HCT116 (cell line): ENCODE measurements around the gene GP9. TPM values are rescaled to one million over a fixed set of nuclear protein-coding genes. Genes with fewer than 3 reads are reported as not detected.
"Not testable (repeated sequence)": the region's sequence is repeated elsewhere in the genome, so short reads cannot be mapped to it uniquely, and the experiment has no call there.

Experiments
- ATAC-seq: fragments of 200-7000 bp; cut with Tn5 transposase; 2 replicates; pipeline ENCODE4 v1.9.1; 2020; ENCODE audit warnings: mild to moderate bottlenecking, moderate library complexity
- BruUV-seq: library from RNA; stranded (reverse); fragments of 400-500 nt; replicated peaks from 2 replicates; lab custom pipeline; 2021; lab: Mats Ljungman, UMichigan
- CTCF ChIA-PET: fragments of 300-600 bp; sonication (Branson Sonifier 250); formaldehyde crosslinking; loops from one replicate; lab custom pipeline; 2021; ENCODE audit warnings: antibody characterized with exemption; lab: Charles Lee
- POLR2A ChIA-PET: fragments of 300-600, 350-600 bp; sonication (Branson Sonifier 250); formaldehyde crosslinking; loops from one replicate; lab custom pipeline; 2021; ENCODE audit warnings: antibody characterized with exemption; lab: Charles Lee
- RAD21 ChIA-PET, 2 experiments: fragments of 300-600 bp; sonication (Branson Sonifier 250); formaldehyde crosslinking; loops; one replicate each; lab custom pipeline; 2023; ENCODE audit warnings: low total read pairs in 2 of 2; ENCODE audit not compliant: uncharacterized antibody in 2 of 2, unreplicated experiment in 2 of 2, low non-redundant PET in 1 of 2; lab: Charles Lee
- DNase-seq: peaks from one replicate; pipeline ENCODE4 v3.0.0-alpha.2; 2010; ENCODE audit warnings: low read depth, low spot score
- H2AFZ ChIP-seq: fragments of 200-600 bp; shearing (Covaris generic), sonication (generic); 2 replicates; pipeline ENCODE4 v1.6.1; 2017; ENCODE audit warnings: low read depth, mixed run types, mixed read lengths, antibody characterized with exemption, low read length; ENCODE audit not compliant: poor library complexity, severe bottlenecking
- H3K27ac ChIP-seq: 2 replicates; pipeline ENCODE4 v1.5.1; 2012; ENCODE audit warnings: low read depth, low read length
- H3K27me3 ChIP-seq: fragments of 200-600 bp; sonication (generic); 2 replicates; pipeline ENCODE4 v1.6.1; 2016; ENCODE audit warnings: mixed run types, low read length, mixed read lengths; ENCODE audit not compliant: insufficient read depth
- H3K36me3 ChIP-seq, 2 experiments: fragments of 200-500 bp in 1 of 2; fragments of 200-600 bp in 1 of 2; sonication (Bioruptor generic) in 1 of 2; sonication (generic) in 1 of 2; 2 replicates each; pipeline versions ENCODE4 v1.5.1 to v1.6.1; 2014 to 2016; ENCODE audit warnings: low read length in 2 of 2, inconsistent platforms in 1 of 2, mixed read lengths in 1 of 2, mixed run types in 1 of 2; ENCODE audit not compliant: insufficient read depth in 2 of 2, control insufficient read depth in 1 of 2
- H3K4me1 ChIP-seq, 2 experiments: fragments of 200-600 bp in 1 of 2; sonication (generic) in 1 of 2; 2 replicates each; pipeline versions ENCODE4 v1.5.1 to v1.6.1; 2012 to 2017; ENCODE audit warnings: low read length in 2 of 2, inconsistent platforms in 1 of 2, mild to moderate bottlenecking in 1 of 2, mixed read lengths in 1 of 2, mixed run types in 1 of 2, moderate library complexity in 1 of 2; ENCODE audit not compliant: insufficient read depth in 2 of 2, control insufficient read depth in 1 of 2
- H3K4me2 ChIP-seq: fragments of 200-600 bp; sonication (generic); 2 replicates; pipeline ENCODE4 v1.6.1; 2017; ENCODE audit warnings: mixed run types, low read length, mixed read lengths
- H3K4me3 ChIP-seq, 2 experiments: fragments of 200-600 bp in 1 of 2; sonication (generic) in 1 of 2; replicated peaks in 1 of 2; 2 replicates each; pipeline ENCODE4 v1.5.1; 2011 to 2016; ENCODE audit warnings: low read length in 2 of 2, control low read depth in 1 of 2, low read depth in 1 of 2, mild to moderate bottlenecking in 1 of 2, mixed read lengths in 1 of 2, mixed run types in 1 of 2
- H3K79me2 ChIP-seq: fragments of 200-600 bp; sonication (generic); 2 replicates; pipeline ENCODE4 v1.6.1; 2017; ENCODE audit warnings: mild to moderate bottlenecking, mixed run types, low read length, moderate library complexity, mixed read lengths; ENCODE audit not compliant: insufficient read depth
- H3K9ac ChIP-seq: fragments of 200-600 bp; sonication (generic); 2 replicates; pipeline ENCODE4 v1.6.1; 2016; ENCODE audit warnings: low read length, mixed read lengths
- H3K9me2 ChIP-seq: fragments of 200-600 bp; sonication (generic), shearing (Covaris generic); 2 replicates; pipeline ENCODE4 v1.6.1; 2017; ENCODE audit warnings: mixed run types, mild to moderate bottlenecking, moderate library complexity; ENCODE audit not compliant: insufficient read depth
- H3K9me3 ChIP-seq, 2 experiments: fragments of 200-500 bp in 1 of 2; fragments of 200-600 bp in 1 of 2; sonication (Bioruptor generic) in 1 of 2; sonication (generic) in 1 of 2; 2 replicates each; pipeline ENCODE4 v1.6.1; 2014 to 2017; ENCODE audit warnings: low read length in 2 of 2, mixed read lengths in 2 of 2, inconsistent platforms in 1 of 2, low read depth in 1 of 2, mild to moderate bottlenecking in 1 of 2, mixed run types in 1 of 2, moderate library complexity in 1 of 2; ENCODE audit not compliant: control insufficient read depth in 1 of 2, insufficient read depth in 1 of 2
- H4K20me1 ChIP-seq: fragments of 200-600 bp; sonication (generic), shearing (Covaris generic); 2 replicates; pipeline ENCODE4 v1.6.1; 2017; ENCODE audit warnings: mixed run types, mild to moderate bottlenecking, moderate library complexity; ENCODE audit not compliant: insufficient read depth
- EZH2phosphoT487 ChIP-seq: fragments of 200-600 bp; IDR thresholded peaks from 2 replicates; pipeline ENCODE4 v1.6.1; 2018; ENCODE audit warnings: antibody characterized with exemption, borderline replicate concordance
- POLR2AphosphoS5 ChIP-seq: IDR thresholded peaks from 2 replicates; pipeline ENCODE4 v1.6.1; 2011; ENCODE audit warnings: mild to moderate bottlenecking, low read depth, low read length, moderate library complexity
- RAD21 ChIP-seq: IDR thresholded peaks from 2 replicates; pipeline ENCODE4 v1.6.1; 2012; ENCODE audit warnings: low read depth, mild to moderate bottlenecking
- SIN3A ChIP-seq: IDR thresholded peaks from 2 replicates; pipeline ENCODE4 v1.6.1; 2012; ENCODE audit warnings: low read depth
- SP1 ChIP-seq: IDR thresholded peaks from 2 replicates; pipeline ENCODE4 v1.6.1; 2012; ENCODE audit warnings: low read depth
- TCF7L2 ChIP-seq: IDR thresholded peaks from 2 replicates; pipeline ENCODE4 v1.7.0; 2011; ENCODE audit warnings: borderline replicate concordance, inconsistent platforms; ENCODE audit not compliant: insufficient read depth, insufficient read length; ENCODE audit errors: extremely low read depth
- intact Hi-C: fragments of 100-400 bp; cut with micrococcal nuclease; formaldehyde crosslinking; loops from 2 replicates; pipeline ENCODE4 v1.10.0; 2022
- total RNA-seq: library from RNA; stranded (reverse); gene quantifications from one replicate; pipeline ENCODE4 v1.2.1, GENCODE V29; 2021; ENCODE audit not compliant: unreplicated experiment
- TF ChIP-seq, protein P1 (sequence below): IDR thresholded peaks from 2 replicates; pipeline ENCODE4 v1.6.1; 2011; ENCODE audit warnings: mild to moderate bottlenecking, low read length, moderate library complexity; ENCODE audit not compliant: insufficient replicate concordance; ENCODE audit errors: extremely low read depth

GP9 gene
- total RNA-seq, 1 experiment from 2014 or later, result not detected

DNA sequence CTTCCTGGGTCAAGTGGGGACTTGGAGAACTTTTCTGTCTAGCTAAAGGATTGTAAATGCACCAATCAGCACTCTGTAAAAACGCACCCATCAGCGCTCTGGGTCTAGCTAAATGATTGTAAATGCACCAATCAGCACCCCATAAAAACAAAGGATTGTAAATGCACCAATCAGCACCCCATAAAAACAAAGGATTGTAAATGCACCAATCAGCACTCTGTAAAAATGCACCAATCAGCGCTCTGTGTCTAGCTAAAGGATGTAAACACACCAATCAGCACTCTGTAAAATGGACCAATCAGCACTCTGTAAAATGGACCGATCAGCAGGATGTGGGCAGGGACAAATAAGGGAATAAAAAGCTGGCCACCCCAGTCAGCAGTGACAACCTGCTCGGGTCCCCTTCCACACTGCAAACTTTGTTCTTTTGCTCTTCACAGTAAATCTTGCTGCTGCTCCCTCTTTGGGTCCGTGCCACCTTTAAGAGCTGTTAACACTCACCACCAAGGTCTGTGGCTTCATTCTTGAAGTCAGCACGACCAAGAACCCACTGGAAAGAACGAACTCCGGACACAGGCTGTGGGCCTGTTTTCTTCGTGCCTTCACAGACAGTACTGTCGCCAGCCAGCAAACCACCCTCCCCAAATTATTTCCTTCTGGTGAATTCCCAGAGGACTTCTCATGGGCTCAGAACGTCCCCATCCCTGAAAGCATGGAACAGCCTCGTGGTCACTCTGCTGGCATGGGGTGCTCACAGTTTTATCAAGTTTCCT, 8.9 kb downstream of the GP9 start:
- CTCF ChIA-PET, result interaction anchor here (1.5 kb wide), 1 partner anchor 16 kb away, joined by 4 read pairs; no protein-coding TSS in a partner anchor

DNA sequence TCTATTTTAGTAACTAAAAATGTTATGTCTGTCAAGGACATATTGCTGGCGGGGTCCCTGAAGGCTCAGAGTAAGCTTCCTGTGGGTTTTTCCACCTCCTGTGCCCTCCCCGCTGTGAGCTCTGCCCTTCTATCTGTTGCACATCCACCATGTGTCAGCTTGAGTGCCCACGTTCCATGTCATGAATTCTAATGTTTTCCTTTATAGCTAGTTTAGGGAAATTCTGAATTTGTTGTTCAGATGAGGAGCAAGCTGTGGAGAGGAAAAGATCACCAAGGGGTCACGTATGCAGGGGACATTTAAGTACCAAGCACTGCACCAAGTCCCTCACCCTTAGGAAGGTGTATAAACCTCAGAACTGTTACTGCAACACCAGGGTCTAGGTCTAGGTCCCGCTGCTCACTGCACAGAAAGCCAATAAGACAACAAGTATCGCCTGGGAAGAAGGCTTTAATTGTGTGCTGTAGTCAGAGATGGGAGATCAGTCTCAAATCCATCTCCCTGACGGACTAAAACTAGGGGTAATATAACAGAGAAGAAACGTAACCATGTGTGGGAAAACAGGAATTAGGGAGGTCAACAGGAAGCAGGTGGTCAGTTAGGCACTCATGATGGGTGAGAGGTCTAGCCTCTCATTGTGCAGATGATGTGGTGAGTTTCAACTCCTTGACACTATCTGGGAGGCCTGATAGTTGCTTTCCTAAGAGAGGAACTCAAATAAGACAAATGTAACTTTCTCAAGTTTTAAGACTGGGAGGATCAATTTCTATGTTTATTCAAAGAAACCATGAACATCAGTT, 9.7 kb downstream of the GP9 start:
- TF ChIP-seq POLR2AphosphoS5, result no peak
- no peak for TF ChIP-seq EZH2phosphoT487
- no peak for TF ChIP-seq RAD21
- TF ChIP-seq TCF7L2, result no peak
- TF ChIP-seq, protein P1, sequence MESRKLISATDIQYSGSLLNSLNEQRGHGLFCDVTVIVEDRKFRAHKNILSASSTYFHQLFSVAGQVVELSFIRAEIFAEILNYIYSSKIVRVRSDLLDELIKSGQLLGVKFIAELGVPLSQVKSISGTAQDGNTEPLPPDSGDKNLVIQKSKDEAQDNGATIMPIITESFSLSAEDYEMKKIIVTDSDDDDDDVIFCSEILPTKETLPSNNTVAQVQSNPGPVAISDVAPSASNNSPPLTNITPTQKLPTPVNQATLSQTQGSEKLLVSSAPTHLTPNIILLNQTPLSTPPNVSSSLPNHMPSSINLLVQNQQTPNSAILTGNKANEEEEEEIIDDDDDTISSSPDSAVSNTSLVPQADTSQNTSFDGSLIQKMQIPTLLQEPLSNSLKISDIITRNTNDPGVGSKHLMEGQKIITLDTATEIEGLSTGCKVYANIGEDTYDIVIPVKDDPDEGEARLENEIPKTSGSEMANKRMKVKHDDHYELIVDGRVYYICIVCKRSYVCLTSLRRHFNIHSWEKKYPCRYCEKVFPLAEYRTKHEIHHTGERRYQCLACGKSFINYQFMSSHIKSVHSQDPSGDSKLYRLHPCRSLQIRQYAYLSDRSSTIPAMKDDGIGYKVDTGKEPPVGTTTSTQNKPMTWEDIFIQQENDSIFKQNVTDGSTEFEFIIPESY, result no peak
- TF ChIP-seq SIN3A, result no peak
- no peak for TF ChIP-seq SP1
- H3K9me3 ChIP-seq, result no peaks in the 10 kb centered on the region
- POLR2A ChIA-PET, result no interaction called here
- H3K4me3 ChIP-seq, result no peak overlapping the region
- CTCF ChIA-PET, result interaction anchor here (1.5 kb wide), 1 partner anchor 17 kb away, joined by 4 read pairs; no protein-coding TSS in a partner anchor
- H3K27me3 ChIP-seq, result no peaks in the 10 kb centered on the region
- no peaks in the 10 kb centered on the region for H3K9me2 ChIP-seq
- no peak overlapping the region for H3K27ac ChIP-seq
- H3K4me2 ChIP-seq, result no peak overlapping the region
- no peaks in the 10 kb centered on the region for H3K4me1 ChIP-seq
- RAD21 ChIA-PET, result no interaction called here
- ATAC-seq, result no peak
- H4K20me1 ChIP-seq, result no peaks in the 10 kb centered on the region
- BruUV-seq, result no TSS peak
- DNase-seq, result no peak
- intact Hi-C loops, result no loop called here
- no peak overlapping the region for H2AFZ ChIP-seq
- no peaks in the 10 kb centered on the region for H3K79me2 ChIP-seq
- no peaks in the 10 kb centered on the region for H3K36me3 ChIP-seq
- H3K9ac ChIP-seq, result no peak overlapping the region

More for the DNA sequence above, 8.9 kb downstream of the GP9 start:
- H3K27me3 ChIP-seq, H3K9me3 ChIP-seq, H3K79me2 ChIP-seq, POLR2A ChIA-PET, DNase-seq, H3K9ac ChIP-seq, RAD21 ChIA-PET, H3K4me2 ChIP-seq, H2AFZ ChIP-seq, H4K20me1 ChIP-seq, H3K4me1 ChIP-seq, H3K36me3 ChIP-seq, H3K27ac ChIP-seq, H3K4me3 ChIP-seq, BruUV-seq, intact Hi-C loops, H3K9me2 ChIP-seq: not testable (repeated sequence)
- peak; percentile 17; the same call in 1 of the 2 replicates for ATAC-seq
